CD4-positive, alpha-beta T cell treated with Interleukin-10 for 1 hour (primary cell): ENCODE results near the gene MYO16.
"Not testable (repeated sequence)": the region's sequence is repeated elsewhere in the genome, so short reads cannot be mapped to it uniquely, and the experiment has no call there.

Experiments
- DNase-seq: peaks from one replicate; pipeline ENCODE4 v3.0.0-alpha.2; 2020

MYO16 gene

GRCh38 chr13:109092186-109092585 is 462.8 kb downstream of the MYO16 start:
- DNase-seq: not testable (repeated sequence)

- DNase-seq: no peak
Observed at GRCh38 chr13:109093998-109094397, 464.6 kb downstream of the MYO16 start.

GRCh38 chr13:109095126-109095525 is 465.7 kb downstream of the MYO16 start:
- DNase-seq: no peak

GRCh38 chr13:109096101-109096500 is 466.7 kb downstream of the MYO16 start:
- no peak for DNase-seq

GRCh38 chr13:109100705-109101304 is 471.4 kb downstream of the MYO16 start:
- DNase-seq: no peak

GRCh38 chr13:109101550-109102144 is 472.2 kb downstream of the MYO16 start:
- no peak for DNase-seq

GRCh38 chr13:109105899-109106298 is 476.5 kb downstream of the MYO16 start:
- no peak for DNase-seq

- DNase-seq: no peak
Observed at GRCh38 chr13:109110159-109110558, 480.7 kb downstream of the MYO16 start.

- no peak for DNase-seq
Observed at GRCh38 chr13:109111141-109111540, 481.7 kb downstream of the MYO16 start.

GRCh38 chr13:109113427-109113826 is 484.0 kb downstream of the MYO16 start:
- DNase-seq: no peak

- no peak for DNase-seq
Observed at GRCh38 chr13:109114162-109114561, 484.8 kb downstream of the MYO16 start.

GRCh38 chr13:109114991-109115390 is 485.6 kb downstream of the MYO16 start:
- no peak for DNase-seq

- DNase-seq: no peak
Observed at GRCh38 chr13:109118521-109118920, 489.1 kb downstream of the MYO16 start.

- DNase-seq: no peak
Observed at GRCh38 chr13:109119896-109120295, 490.5 kb downstream of the MYO16 start.

GRCh38 chr13:109121826-109122225 is 492.4 kb downstream of the MYO16 start:
- DNase-seq: no peak

GRCh38 chr13:109123971-109124370 is 494.6 kb downstream of the MYO16 start:
- no peak for DNase-seq

GRCh38 chr13:109126178-109126577 is 496.8 kb downstream of the MYO16 start:
- DNase-seq: no peak

- no peak for DNase-seq
Observed at GRCh38 chr13:109126891-109127641, 497.7 kb downstream of the MYO16 start.

- no peak for DNase-seq
Observed at GRCh38 chr13:109128121-109128520, 498.7 kb downstream of the MYO16 start.

GRCh38 chr13:109130093-109130835 is 500.9 kb downstream of the MYO16 start:
- DNase-seq: no peak

GRCh38 chr13:109131698-109132257 is 502.4 kb downstream of the MYO16 start:
- no peak for DNase-seq

GRCh38 chr13:109135018-109135417 is 505.6 kb downstream of the MYO16 start:
- DNase-seq: no peak

- no peak for DNase-seq
Observed at GRCh38 chr13:109136873-109137272, 507.5 kb downstream of the MYO16 start.
